Stimulated activated CD4-positive, alpha-beta T cell treated with anti-CD3 and anti-CD28 coated beads, Interleukin-4, amount 100 ng/mL, for 4 hours (primary cell): ENCODE data around the gene AUTS2.

ENCODE experiments used
- DNase-seq, 2 experiments: peaks; one replicate each; pipeline ENCODE4 v3.0.0-alpha.2; 2020

The AUTS2 gene

DNA sequence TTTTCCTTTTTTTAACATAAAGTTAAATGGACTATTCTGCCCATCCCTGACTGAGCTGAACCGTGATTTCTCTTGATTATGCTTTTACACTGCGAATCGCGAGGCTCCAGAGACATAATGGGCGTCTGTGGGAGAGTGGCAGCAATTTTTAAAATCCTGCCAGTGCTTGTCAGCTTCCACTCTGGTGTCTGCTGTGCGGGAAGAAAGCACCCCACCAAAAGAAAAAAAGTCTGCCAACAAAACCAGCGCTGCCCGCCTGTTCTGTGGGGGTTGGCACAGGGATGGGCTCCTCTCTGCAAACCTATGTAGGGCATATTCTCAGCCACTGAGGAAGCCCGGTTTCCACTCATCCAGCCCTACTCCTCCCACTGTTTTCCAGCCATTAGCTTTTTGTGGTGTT, 941.3 kb downstream of the AUTS2 start:
- DNase-seq: no peak

DNA sequence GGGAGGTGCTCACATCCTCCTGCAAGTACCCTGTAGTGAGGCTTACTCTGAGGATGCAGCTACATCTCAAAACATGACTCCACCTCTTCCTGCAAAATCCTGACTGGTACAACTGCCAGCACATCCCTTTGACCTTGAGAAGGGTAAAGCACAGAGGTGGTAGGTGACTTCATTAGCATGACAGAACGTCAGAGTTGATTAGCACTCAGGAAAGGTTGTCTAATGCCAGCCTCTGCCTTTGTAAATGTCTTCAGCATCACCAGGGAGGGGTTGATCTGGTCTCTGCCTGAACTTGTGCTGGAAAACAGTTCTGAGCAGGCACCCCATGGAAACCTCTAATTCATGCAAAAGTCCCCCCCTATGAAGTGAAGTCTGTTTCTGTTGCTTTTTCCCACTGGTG, 942.4 kb downstream of the AUTS2 start:
- no peak for DNase-seq

DNA sequence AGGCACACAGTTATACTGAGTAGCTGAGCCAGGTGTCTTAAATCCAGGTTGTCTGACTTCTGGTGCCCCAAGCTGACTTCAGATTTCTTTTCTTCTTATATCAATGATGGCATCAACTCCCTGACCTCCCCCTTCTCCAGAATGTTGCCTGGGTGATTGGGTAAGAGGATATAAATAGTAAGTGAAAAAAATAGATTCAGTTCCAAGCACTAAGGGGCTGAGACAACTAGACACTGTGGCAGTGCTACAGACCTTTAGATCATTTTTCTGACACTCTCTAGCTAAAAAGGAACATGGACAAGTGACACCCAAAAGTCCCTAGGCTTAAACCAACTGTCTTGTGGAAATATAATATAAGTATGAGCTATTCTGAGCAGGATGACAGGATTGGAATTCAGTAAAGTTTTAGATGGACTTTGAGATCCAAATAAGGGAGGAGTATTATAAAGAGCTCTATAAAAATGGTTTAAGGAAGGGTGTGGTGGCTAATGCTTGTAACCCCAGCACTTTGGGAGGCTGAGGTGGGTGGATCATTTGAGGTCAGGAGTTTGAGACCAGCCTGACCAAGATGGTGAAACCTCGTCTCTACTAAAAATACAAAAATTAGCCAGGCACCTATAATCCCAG, 944.6 kb downstream of the AUTS2 start:
- DNase-seq: no peak

DNA sequence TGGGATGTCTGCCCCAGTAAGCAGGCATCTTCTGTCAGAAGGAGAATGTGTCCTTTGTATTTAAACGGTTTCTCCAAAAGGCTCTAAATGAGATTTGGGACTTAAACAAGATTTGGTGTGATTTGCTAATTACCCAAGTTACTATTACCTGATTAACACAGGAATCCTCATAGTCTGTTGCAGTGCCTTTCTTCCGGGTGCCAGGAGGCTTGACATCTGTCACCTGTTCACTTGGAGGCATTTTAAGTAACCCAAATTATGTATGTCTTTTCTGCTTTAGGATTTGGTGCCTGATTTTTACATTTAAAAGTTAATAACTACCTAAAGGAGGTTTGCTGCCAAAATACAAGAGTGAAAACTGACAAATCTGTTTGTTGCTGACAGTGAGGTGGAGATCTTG, 945.7 kb downstream of the AUTS2 start:
- no peak for DNase-seq

DNA sequence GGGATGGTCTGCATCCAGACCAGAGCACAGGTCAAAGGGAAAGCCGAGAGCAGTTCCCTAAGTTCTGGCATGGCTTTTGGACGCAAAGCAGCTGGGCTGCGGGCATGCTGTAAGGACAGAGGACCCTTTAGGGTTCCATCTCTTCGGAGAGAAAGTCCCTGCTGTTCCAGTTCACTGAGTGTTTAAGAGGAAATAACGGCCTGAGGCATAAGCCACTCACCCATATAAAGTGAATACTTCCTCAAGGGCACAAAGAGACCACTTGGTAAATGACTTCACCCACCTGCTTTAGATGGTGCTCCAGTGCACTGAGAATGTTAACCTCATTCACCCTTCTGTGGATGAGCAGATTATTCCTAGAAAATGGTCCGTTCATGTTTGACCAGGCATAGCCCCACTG, 946.9 kb downstream of the AUTS2 start:
- DNase-seq: no peak

DNA sequence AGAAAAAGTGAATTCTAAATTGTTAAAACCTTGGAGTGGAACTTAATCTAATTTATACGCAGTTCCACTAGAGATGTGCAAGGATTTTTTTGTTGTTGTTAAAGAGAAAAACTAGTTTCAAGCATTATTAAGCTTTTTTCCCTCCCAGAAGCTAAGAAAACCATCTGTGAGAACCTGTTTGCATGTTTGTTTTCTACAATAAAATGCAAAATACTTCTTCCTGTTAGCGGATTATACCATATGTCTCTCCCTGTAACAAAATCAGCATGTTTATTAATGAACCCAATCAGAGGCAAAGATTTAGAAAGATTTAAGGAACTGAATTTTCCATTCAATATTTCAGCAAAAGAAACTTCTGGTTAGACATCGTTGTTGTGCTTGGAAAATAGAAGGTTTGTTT, 953.9 kb downstream of the AUTS2 start:
- no peak for DNase-seq

DNA sequence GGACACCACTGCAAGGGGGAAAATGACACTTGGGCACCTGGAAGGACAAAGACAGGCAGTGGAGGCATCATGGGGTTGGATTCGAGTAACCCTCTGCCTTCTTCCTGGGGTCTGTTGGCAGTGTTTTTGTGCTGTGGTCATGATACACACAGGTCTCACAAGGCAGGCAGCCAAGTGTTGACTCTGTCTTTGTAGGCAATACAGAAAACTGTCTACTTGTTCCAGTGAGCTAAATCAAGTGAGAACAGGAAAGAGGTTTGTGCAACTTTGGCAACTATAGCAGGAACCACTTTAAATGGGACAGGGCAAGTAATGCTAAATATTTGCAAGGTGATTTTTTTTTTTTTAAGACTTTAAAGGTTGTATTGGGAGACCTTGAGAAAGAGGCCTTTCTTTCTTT, 955.1 kb downstream of the AUTS2 start:
- no peak for DNase-seq

DNA sequence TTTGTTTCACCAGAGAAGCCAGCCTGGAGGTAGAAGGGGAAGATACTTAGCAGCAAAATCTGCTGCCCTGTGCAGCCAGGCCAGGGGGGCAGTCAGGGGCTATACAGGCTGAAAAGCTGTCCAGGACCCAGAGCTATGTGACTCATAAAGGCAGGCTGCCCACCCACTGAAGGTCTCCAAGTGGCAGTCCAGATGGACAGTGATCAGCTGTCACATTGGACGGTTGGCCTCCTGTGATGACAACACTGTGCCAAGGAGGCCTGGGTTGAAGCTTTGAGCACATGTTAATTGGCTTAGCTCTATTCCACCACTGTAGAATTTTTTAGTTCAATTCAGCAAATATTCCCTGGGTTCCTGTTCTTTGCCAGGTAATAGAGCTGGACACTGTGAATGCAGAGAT, 956.4 kb downstream of the AUTS2 start:
- DNase-seq: no peak

DNA sequence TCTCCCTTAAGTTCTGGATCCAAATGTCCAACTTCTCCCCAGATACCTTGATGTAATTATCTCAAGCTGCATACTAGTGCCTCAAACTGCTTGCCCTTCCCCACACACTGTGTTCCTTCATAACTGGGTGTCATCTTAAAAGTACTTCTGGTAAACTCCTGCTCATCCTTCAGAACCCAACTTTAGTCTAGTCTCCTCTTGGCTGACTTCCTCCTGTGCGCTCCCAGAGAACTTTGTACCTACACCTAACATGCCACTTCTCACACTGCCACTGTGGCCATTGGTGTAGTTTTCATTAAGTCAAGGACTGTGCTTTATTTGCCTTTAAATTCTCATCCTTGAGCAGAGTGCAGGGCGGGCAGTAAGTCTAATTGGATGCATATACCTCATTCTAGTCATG, 958.5 kb downstream of the AUTS2 start:
- no peak for DNase-seq

DNA sequence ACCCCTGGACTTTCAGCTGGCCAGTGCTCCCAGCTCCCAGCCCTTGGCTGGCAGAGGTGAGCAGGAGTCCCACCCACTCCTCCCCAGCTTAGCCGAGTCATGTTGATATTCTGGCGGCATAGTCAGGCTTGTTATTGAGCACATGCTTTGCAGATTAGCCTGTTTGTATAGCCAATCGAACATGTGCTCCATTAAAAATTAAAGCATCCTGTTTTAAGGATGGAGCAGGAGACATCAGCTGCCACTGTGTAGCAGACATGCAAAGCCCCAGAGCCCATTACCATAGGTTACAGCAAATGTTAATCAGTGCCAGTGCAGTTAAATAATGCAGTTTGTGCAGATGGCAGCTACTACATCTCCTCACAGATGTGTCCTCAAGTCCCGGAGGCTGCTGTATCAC, 959.1 kb downstream of the AUTS2 start:
- DNase-seq: no peak

DNA sequence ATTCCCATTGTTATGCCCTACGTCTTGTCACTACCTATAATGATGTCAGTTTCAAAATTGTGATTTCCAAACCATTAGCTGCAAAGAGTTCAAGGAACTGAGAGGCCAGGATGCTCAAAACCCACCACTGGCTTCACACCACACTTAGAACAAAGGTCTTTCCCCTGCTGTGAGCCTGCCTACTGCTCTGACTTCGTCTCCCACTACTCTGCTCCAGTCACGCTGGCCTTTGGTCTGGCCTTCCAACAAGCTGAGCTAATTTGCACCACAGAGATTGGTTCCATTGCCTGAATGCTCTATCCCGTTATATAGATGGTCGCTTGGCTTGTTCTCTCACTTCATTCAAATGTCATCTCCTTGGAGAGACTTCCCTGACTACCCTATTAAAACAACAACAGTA, 961.5 kb downstream of the AUTS2 start:
- DNase-seq: no peak

DNA sequence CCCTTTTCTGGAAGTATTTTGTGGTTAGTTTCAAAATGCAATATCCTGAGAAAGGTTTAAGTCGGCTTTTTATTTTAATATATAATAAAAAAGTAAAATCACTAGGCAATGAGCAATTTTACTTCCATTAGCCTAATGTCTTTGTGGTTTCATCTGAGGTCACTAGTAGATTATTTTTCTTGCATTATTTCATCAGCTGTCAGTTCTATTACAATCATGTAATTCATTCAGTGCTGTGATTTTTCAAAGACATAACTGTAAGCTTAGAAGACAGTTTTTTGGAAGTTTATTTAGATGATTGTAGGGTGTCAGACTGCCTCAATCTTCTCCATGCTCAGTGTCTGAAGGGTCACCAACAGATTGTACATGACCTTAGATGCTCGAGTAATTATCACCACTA, 965.7 kb downstream of the AUTS2 start:
- DNase-seq: no peak

DNA sequence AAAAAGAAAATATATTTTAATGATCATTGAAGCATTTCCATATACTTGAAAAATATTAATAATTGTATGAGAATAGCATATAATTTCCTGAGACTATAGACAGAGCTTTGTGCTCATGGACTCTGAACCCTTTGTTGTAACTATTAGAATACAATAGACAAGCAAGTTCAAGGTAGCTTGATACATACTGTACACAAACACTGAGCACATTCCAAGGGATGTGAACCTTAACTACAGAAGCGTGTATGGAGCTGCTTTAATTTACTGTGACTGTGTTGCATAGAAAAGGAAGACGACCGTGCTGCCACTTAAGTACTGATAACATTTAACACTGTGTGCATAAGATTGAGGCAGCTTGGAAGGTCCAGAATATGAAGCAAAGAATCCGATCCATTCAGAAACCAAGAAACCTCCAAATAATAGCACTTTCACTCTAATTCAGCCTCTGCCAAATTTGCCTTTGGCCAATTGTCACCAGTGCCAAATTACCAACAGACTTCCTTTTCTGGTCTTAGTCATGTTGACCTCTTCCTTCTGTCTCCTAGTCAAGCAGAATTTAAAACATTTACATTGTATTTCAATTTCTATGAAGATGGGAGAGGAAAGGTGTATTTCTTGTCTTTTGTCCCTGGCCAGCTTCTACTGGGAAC, 967.6 kb downstream of the AUTS2 start:
- DNase-seq: no peak

DNA sequence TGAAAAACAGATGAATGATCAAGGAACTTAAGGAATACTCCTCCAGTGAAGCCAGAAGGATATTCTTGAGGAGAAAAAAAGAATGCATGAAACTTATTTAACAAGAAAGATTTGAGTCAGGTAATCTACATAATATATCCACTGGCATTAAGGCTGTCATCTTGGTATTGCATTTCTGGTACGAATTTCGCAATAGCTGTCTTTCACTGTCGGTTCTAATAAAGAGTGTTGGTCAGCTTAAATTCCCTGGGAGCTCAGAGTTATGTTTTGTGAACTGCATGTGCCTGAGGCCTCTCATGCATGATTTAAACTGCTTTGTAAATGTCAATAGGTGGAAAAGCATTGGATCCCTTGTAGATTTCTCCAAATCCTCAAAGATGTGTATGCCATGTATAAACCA, 968.4 kb downstream of the AUTS2 start:
- DNase-seq: no peak

DNA sequence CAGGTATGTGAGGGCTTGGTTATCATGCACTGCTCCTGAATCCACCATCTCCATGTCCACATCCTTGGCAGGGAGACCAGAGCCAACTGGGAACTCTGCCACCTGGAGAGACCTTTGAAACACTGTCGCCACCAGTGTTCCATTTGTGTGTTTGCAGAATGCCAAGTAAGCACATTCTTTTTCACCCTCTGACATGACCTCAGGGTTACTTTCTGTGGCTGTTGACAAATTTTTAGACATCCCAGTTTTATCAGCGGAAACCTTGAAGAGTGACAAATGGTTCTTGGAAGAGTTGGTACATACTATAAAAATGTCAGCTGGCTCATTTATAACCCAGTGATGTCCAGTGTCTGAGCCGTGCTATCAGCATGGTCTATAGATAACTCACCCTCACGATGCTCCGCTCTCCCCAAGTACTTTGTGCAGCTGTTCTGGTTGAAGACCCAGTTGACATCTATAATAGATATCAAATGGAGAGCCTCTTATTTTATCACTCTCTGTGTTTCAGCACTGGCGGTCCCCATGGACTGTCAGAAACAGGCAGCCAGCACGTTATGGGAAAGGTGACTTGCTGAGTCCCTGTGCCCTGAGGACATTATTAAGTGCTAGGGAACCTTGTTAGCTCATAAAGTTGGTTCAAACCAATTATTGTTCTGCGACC, 970.5 kb downstream of the AUTS2 start:
- no peak for DNase-seq

DNA sequence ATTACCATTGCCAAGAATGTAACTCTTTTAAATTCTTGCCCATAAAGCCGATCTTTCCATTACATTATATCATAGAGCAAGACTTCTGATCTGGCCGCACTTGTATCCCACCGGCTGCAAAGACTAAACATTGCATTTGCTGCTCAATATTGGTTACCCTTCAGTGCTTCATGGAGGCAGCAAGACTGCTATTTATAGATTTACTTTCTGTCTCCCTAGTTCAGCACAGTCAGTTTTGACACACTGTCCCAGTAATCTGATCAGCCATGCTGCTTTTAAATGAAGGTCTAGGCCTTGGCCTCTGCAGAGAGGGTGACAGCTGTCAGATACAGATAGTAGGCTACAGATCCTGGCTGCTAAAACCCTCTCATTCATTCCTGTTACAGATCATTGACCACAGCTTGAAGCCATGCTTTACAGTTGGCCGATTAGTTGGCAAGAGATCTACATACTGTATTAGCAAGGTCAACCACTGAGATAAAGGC, 971.1 kb downstream of the AUTS2 start:
- DNase-seq: no peak

DNA sequence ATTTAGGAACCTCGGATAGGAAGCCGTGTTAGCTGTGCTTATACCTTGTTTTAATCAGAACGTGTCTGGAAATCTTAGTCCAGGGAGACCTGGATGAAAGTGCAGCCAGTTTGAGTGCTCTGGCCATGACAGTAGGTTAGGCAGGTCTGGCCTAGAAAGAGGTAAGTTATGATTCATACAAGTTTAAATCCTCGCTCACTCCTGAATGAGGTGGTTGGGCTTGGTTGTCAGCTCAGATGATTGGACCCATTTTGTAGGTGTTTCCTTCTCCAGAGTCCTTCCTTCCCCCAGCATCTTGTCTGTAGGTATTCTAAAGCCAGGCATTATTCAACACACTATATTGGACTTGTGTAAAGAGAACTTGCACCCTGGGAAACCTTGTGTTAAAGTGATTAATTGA, 971.8 kb downstream of the AUTS2 start:
- no peak for DNase-seq

DNA sequence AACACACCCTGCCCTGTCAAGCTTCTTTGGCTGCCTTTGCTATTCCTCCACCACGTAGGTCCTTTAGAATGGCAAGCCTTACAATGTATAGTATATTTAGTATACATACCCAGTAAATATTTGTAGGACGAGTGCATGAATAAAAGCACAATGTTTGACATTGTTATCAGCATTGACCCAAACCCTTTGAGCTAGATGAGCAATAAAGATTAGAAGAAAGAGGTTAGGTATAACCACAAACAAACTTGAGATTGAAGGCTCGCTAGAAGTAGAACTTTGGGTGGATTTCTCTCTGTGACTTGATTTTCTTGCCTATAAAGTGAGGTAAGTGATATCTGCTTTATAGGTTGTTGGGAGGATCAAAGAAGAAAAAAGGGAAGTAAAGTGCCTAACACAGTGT, 972.7 kb downstream of the AUTS2 start:
- DNase-seq: no peak

DNA sequence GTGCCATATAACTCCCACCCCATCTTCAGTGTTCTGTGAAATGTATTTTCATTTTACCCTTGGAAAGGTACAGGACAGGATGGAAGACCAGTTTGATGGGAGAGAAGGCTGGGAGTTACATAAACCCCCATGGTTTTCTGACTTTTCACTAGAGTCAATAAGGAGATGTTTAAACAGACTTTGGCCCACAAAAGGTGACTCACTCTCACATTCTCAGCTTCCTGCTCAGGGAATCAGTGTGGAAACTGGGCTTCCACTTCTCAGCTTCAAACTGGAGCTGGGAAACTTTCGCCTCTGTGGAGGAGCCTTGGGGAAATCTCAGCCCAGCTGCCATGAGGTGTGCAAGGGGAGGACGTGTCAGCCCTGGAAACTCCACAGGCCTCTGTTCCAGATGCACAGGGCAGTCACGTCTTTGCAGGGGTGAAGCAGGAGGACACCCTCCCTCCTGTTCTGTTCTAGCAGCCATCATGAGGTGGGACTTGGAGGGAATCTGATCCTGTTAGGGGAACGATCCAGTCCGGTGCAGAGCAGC, 973.2 kb downstream of the AUTS2 start:
- no peak for DNase-seq

DNA sequence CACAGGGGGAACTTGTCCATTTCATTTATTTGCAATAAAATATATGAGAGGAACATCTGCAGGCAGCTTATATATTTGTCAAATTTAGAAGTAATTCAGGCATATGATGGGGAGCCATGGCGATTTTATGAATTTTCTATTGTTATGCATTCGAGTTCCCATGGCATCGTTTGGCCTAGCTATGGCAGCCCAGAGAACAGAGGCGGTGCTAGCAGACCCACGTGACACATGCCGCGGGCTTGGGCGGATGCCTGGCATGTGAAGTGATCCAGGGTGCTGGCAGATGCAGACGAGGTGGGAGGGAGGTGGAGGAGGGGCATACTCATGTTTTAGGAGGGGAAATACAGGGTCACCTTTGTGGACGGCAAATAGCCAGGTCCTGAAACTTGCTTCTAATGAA, 973.7 kb downstream of the AUTS2 start:
- no peak for DNase-seq

DNA sequence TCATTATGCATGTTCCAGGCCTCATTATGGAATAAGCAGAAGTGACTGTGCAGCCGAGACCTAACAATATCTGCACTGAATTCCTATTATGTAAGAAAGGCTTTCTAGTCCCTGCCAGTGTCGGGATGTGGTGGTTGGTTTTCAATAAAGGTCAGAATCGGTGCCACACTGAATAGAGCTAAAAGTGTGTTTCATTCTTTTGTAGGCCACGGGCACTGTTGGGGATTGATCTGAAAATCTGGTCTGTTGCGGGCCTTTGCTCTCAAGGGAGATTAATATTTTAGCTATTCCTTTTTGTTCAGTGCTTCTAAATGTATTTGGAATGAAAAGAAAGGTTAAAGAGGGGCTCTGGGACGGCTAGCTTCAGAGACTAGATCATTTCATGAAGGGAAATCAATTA, 974.3 kb downstream of the AUTS2 start:
- no peak for DNase-seq

DNA sequence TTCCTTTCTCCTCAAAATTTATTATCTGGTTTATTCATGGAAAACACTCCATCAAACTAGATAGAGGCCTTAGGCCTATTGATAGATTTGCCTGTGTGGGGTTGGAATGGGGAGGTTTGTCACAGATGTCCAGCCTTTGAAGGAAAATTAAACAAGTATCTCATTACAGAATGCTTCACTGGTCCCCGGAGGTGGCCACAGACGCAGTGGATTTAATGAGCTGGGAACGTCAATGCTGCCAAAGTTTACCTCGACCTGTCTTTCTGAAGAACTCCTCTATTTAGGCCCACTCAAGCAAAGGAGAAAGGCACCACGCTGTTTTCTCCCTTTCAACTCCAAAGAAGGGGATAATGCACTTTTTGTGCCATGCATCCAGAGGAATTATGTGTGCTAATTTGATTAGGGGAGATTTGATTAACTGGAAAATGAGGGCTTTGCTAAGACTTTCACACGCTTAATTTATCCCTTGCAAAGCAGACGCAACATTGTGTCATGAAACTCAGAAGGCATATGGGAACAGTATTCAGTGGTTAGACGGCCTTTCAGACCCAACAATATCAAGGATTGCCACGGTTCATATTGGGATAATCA, 974.9 kb downstream of the AUTS2 start:
- DNase-seq: no peak

DNA sequence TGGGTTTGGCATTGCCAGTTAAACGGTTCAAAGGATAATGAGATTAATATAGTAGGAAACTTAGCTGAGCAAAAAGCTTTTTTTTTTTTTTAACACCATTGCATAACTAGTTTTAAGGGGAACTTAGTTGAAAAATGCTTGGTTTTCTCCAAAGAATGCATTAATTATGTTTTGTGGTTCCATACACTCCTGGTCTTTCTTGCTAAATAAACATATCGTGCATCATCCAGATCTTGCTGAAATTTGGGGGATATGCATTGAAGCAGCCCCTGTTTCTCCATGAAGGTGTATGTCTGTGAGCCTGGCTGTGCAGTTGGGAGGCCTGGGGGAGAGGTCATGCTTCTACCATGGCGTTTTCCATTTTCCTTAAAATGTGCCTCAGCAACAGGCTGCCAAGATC, 975.4 kb downstream of the AUTS2 start:
- DNase-seq: no peak

DNA sequence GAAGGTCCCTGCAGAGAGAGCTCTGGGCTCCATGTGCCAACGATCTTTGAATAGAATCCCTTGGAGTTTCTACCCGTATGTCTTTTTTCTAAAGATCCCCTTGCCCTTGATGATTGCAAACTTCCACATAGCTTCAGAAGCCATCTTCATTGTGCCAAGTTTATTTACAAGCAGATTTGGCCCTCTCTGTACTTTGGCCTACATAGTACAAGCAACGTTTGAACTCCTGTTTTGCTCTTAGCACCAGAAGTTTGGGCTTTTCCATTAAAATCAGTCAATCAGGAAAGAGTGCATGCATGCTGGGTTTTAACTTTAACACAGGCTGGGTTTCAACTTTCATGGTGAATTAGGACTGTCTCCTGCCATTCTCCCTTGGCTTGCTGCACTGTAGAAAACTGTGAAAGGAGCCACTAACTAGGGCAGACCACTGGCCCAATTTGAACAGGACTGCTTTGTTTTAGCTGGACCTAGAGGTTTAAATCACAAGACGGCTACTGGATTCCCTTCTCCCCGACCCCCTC, 976.1 kb downstream of the AUTS2 start:
- DNase-seq: no peak
